H9 (cell line): ENCODE results near the gene SYT11. TPM values are rescaled to one million over a fixed set of nuclear protein-coding genes. Genes with fewer than 3 reads are reported as not detected.

ENCODE experiments used
- DNase-seq: peaks from one replicate; pipeline ENCODE4 v3.0.0-alpha.2; 2017
- H2AFZ ChIP-seq: one replicate; pipeline ENCODE4 v1.6.1; 2013; ENCODE audit warnings: mild to moderate bottlenecking, low read length, control low read depth, moderate library complexity
- H2AK5ac ChIP-seq: 2 replicates; pipeline ENCODE4 v1.6.1; 2013; ENCODE audit warnings: low read length, control low read depth, mixed read lengths; ENCODE audit not compliant: insufficient read length
- H2BK120ac ChIP-seq: one replicate; pipeline ENCODE4 v1.6.1; 2013; ENCODE audit warnings: low read depth, mild to moderate bottlenecking, low read length, control low read depth, inconsistent platforms; ENCODE audit not compliant: poor library complexity, severe bottlenecking
- H2BK12ac ChIP-seq: 2 replicates; pipeline ENCODE4 v1.6.1; 2013; ENCODE audit warnings: low read length, control low read depth, mixed read lengths, low read depth; ENCODE audit not compliant: insufficient read length
- H2BK15ac ChIP-seq: 2 replicates; pipeline ENCODE4 v1.6.1; 2013; ENCODE audit warnings: low read depth, low read length, control low read depth
- H2BK20ac ChIP-seq: one replicate; pipeline ENCODE4 v1.6.1; 2013; ENCODE audit warnings: low read depth, mild to moderate bottlenecking, low read length, control low read depth, inconsistent platforms; ENCODE audit not compliant: poor library complexity, severe bottlenecking
- H2BK5ac ChIP-seq: 2 replicates; pipeline ENCODE4 v1.6.1; 2013; ENCODE audit warnings: low read length, control low read depth, mixed read lengths; ENCODE audit not compliant: insufficient read length
- H3K14ac ChIP-seq: 2 replicates; pipeline ENCODE4 v1.6.1; 2013; ENCODE audit warnings: low read length, control low read depth; ENCODE audit not compliant: insufficient read depth
- H3K18ac ChIP-seq: 2 replicates; pipeline ENCODE4 v1.6.1; 2013; ENCODE audit warnings: low read depth, mild to moderate bottlenecking, mixed read lengths, low read length, control low read depth; ENCODE audit not compliant: insufficient read length
- H3K23ac ChIP-seq: 2 replicates; pipeline ENCODE4 v1.6.1; 2013; ENCODE audit warnings: low read length, control low read depth, mixed read lengths, low read depth; ENCODE audit not compliant: insufficient read length
- H3K23me2 ChIP-seq: 2 replicates; pipeline ENCODE4 v1.6.1; 2013; ENCODE audit warnings: low read depth, mild to moderate bottlenecking, mixed read lengths, low read length, control low read depth; ENCODE audit not compliant: insufficient read length, poor library complexity, severe bottlenecking
- H3K27ac ChIP-seq: 2 replicates; pipeline ENCODE4 v1.5.1; 2013; ENCODE audit warnings: low read length, control low read depth, mixed read lengths, low read depth; ENCODE audit not compliant: insufficient read length
- H3K27me3 ChIP-seq: 2 replicates; pipeline ENCODE4 v1.6.1; 2013; ENCODE audit warnings: low read length, control low read depth, inconsistent platforms; ENCODE audit not compliant: insufficient read depth
- H3K4ac ChIP-seq: 2 replicates; pipeline ENCODE4 v1.6.1; 2013; ENCODE audit warnings: low read depth, mild to moderate bottlenecking, control low read depth, inconsistent platforms, low read length, moderate library complexity
- H3K4me1 ChIP-seq: 2 replicates; pipeline ENCODE4 v1.6.1; 2013; ENCODE audit warnings: low read length, control low read depth, inconsistent platforms; ENCODE audit not compliant: insufficient read depth
- H3K4me2 ChIP-seq: 2 replicates; pipeline ENCODE4 v1.6.1; 2013; ENCODE audit warnings: low read length, control low read depth, mixed read lengths; ENCODE audit not compliant: insufficient read length, insufficient read depth
- H3K56ac ChIP-seq: 2 replicates; pipeline ENCODE4 v1.6.1; 2013; ENCODE audit warnings: low read depth, mild to moderate bottlenecking, mixed read lengths, low read length, control low read depth; ENCODE audit not compliant: insufficient read length
- H3K79me1 ChIP-seq: 2 replicates; pipeline ENCODE4 v1.6.1; 2013; ENCODE audit warnings: low read depth, mild to moderate bottlenecking, moderate library complexity, low read length, control low read depth, inconsistent platforms; ENCODE audit not compliant: insufficient read depth, poor library complexity, severe bottlenecking
- H3K79me2 ChIP-seq: 2 replicates; pipeline ENCODE4 v1.6.1; 2013; ENCODE audit warnings: low read length, control low read depth, inconsistent platforms; ENCODE audit not compliant: insufficient read depth
- H3K9ac ChIP-seq: 2 replicates; pipeline ENCODE4 v1.6.1; 2013; ENCODE audit warnings: low read length, control low read depth, mixed read lengths; ENCODE audit not compliant: insufficient read length; ENCODE audit errors: extremely low read depth
- H3K9me3 ChIP-seq: one replicate; pipeline ENCODE4 v1.6.1; 2013; ENCODE audit warnings: low read depth, low read length, inconsistent platforms; ENCODE audit not compliant: control insufficient read depth
- H3T11ph ChIP-seq: one replicate; pipeline ENCODE4 v1.6.1; 2013; ENCODE audit warnings: mild to moderate bottlenecking, low read length, control low read depth, inconsistent platforms
- H4K20me1 ChIP-seq: one replicate; pipeline ENCODE4 v1.6.1; 2013; ENCODE audit not compliant: control insufficient read depth, insufficient read length, insufficient read depth
- H4K5ac ChIP-seq: 2 replicates; pipeline ENCODE4 v1.6.1; 2013; ENCODE audit warnings: low read depth, mild to moderate bottlenecking, mixed read lengths, low read length, control low read depth; ENCODE audit not compliant: insufficient read length
- H4K8ac ChIP-seq: replicated peaks from 2 replicates; pipeline ENCODE4 v1.6.1; 2013; ENCODE audit warnings: low read length, control low read depth, mixed read lengths, low read depth; ENCODE audit not compliant: insufficient read length
- H4K91ac ChIP-seq: 2 replicates; pipeline ENCODE4 v1.6.1; 2013; ENCODE audit warnings: low read depth, mild to moderate bottlenecking, moderate library complexity, mixed read lengths, low read length, control low read depth; ENCODE audit not compliant: insufficient read length
- H3K27ac Mint-ChIP-seq, 3 experiments: 2 replicates in 2 of 3; 3 replicates in 1 of 3; pipeline ENCODE4 v1.8.0; 2020 to 2021; ENCODE audit warnings: mixed read lengths in 3 of 3, mild to moderate bottlenecking in 1 of 3, moderate library complexity in 1 of 3
- H3K27me3 Mint-ChIP-seq: 2 replicates; pipeline ENCODE4 v1.8.0; 2021; ENCODE audit warnings: low read depth, mild to moderate bottlenecking, moderate library complexity, mixed read lengths
- H3K36me3 Mint-ChIP-seq, 3 experiments: 2 replicates in 2 of 3; 3 replicates in 1 of 3; pipeline ENCODE4 v1.8.0; 2020 to 2021; ENCODE audit warnings: low read depth in 3 of 3, mixed read lengths in 3 of 3; ENCODE audit not compliant: insufficient read depth in 1 of 3
- H3K4me1 Mint-ChIP-seq, 2 experiments: 2 replicates each; pipeline ENCODE4 v1.8.0; 2020; ENCODE audit warnings: mixed read lengths in 2 of 2
- H3K4me3 Mint-ChIP-seq, 2 experiments: 2 replicates in 1 of 2; 3 replicates in 1 of 2; pipeline ENCODE4 v1.8.0; 2020 to 2021; ENCODE audit warnings: mild to moderate bottlenecking in 2 of 2, mixed read lengths in 2 of 2, moderate library complexity in 1 of 2
- H3K9me3 Mint-ChIP-seq, 2 experiments: 2 replicates in 1 of 2; 3 replicates in 1 of 2; pipeline ENCODE4 v1.8.0; 2020; ENCODE audit warnings: mild to moderate bottlenecking in 2 of 2, mixed read lengths in 2 of 2, moderate library complexity in 1 of 2
- WGBS: extraction: QIAGEN DNeasy Blood & Tissue Kit; methylation state at CpG from one replicate; pipeline ENCODE4 v1.1.7; 2013; ENCODE audit warnings: missing lambda C conversion rate, low lambda C conversion rate, mixed read lengths; ENCODE audit not compliant: insufficient read length; ENCODE audit errors: extremely low coverage; 5-methylcytosine and 5-hydroxymethylcytosine counted together
- total RNA-seq: library from RNA; stranded (reverse); gene quantifications from 2 replicates; pipeline ENCODE4 v1.2.1, GENCODE V29; 2021
- TF ChIP-seq, protein P1 (sequence below): fragments of 200-600 bp; sonication (generic); conservative IDR thresholded peaks from 3 replicates; pipeline ENCODE4 v1.8.0; 2021; ENCODE audit warnings: antibody characterized with exemption, mild to moderate bottlenecking

SYT11 gene
- total RNA-seq, 1 experiment from 2014 or later: 0.28 TPM

DNA sequence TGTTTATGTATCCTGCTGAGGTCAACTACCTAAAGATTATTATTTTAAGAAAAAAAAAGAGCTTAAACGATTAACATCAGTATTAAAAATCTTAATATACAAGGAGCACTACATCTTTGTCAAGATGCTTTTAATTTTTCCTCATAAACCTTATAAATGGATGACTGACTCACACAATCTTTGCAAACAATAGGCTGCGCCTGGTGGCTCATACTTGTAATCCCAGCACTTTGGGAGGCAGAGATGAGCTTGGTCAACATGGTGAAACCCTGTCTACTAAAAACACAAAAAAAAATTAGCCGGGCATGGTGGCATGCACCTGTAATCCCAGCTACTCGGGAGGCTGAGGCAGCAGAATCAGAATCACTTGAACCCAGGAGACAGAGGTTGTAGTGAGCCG, 73.1 kb downstream of the SYT11 start:
- no peak overlapping the region for H3T11ph ChIP-seq
- no peak overlapping the region for H2BK15ac ChIP-seq
- TF ChIP-seq, protein P1, sequence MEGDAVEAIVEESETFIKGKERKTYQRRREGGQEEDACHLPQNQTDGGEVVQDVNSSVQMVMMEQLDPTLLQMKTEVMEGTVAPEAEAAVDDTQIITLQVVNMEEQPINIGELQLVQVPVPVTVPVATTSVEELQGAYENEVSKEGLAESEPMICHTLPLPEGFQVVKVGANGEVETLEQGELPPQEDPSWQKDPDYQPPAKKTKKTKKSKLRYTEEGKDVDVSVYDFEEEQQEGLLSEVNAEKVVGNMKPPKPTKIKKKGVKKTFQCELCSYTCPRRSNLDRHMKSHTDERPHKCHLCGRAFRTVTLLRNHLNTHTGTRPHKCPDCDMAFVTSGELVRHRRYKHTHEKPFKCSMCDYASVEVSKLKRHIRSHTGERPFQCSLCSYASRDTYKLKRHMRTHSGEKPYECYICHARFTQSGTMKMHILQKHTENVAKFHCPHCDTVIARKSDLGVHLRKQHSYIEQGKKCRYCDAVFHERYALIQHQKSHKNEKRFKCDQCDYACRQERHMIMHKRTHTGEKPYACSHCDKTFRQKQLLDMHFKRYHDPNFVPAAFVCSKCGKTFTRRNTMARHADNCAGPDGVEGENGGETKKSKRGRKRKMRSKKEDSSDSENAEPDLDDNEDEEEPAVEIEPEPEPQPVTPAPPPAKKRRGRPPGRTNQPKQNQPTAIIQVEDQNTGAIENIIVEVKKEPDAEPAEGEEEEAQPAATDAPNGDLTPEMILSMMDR: no peak
- H4K5ac ChIP-seq: no peak overlapping the region
- H3K4ac ChIP-seq: no peak overlapping the region
- no CpG with 5 or more reads among the region's 5 CpGs for WGBS
- H3K9me3 ChIP-seq: no peaks in the 10 kb centered on the region
- no peaks in the 10 kb centered on the region for H3K27me3 Mint-ChIP-seq
- H2BK5ac ChIP-seq: no peak overlapping the region
- peak overlapping the region in 1 of 2 experiments; percentile 65; a peak in 4 of 5 replicates for H3K4me3 Mint-ChIP-seq
- no peaks in the 10 kb centered on the region for H3K9me3 Mint-ChIP-seq
- peaks cover 17 to 21% of the 10 kb centered on the region in 2 experiments for H3K4me1 Mint-ChIP-seq
- no peaks in the 10 kb centered on the region for H4K20me1 ChIP-seq
- no peak overlapping the region for H4K8ac ChIP-seq
- H3K4me1 ChIP-seq: no peaks in the 10 kb centered on the region; the same call in 1 of the 2 replicates
- H3K56ac ChIP-seq: no peak overlapping the region
- H3K23me2 ChIP-seq: peaks cover 6% of the 10 kb centered on the region
- H3K4me2 ChIP-seq: no peak overlapping the region
- no peak overlapping the region for H3K18ac ChIP-seq
- peaks cover 32 to 44% (median 36%) of the 10 kb centered on the region in 3 experiments for H3K36me3 Mint-ChIP-seq
- H3K79me2 ChIP-seq: peaks cover 19% of the 10 kb centered on the region; the same call in 1 of the 2 replicates
- H3K9ac ChIP-seq: no peak overlapping the region
- H3K27ac ChIP-seq: no peak overlapping the region
- H2BK20ac ChIP-seq: no peak overlapping the region
- no peak overlapping the region for H2BK120ac ChIP-seq
- H3K14ac ChIP-seq: no peak overlapping the region
- DNase-seq: no peak
- H3K27ac Mint-ChIP-seq: 0 out of 7 replicates have a peak overlapping the region, but pooled peaks of 1 of the 3 experiments have one; percentile 36
- H3K27me3 ChIP-seq: no peaks in the 10 kb centered on the region
- H2AK5ac ChIP-seq: no peak overlapping the region
- H2AFZ ChIP-seq: no peak overlapping the region
- no peak overlapping the region for H4K91ac ChIP-seq
- peaks cover 9% of the 10 kb centered on the region for H3K79me1 ChIP-seq
- H2BK12ac ChIP-seq: no peak overlapping the region
- no peak overlapping the region for H3K23ac ChIP-seq
